HG02610 (cell line): ENCODE measurements around the gene FAM200C.

Experiments used
- ATAC-seq: cut with Tn5 transposase; IDR thresholded peaks from one replicate; pipeline ENCODE4 v1.9.1; 2021; ENCODE audit warnings: mild to moderate bottlenecking, moderate library complexity; ENCODE audit not compliant: unreplicated experiment

The FAM200C gene

GRCh38 chr5:160420331-160420610 lies 20.4 kb upstream of the FAM200C start:
- no peak for ATAC-seq

- no peak for ATAC-seq
Observed at GRCh38 chr5:160419458-160420330, 19.8 kb upstream of the FAM200C start.

GRCh38 chr5:160418561-160419457 lies 19.0 kb upstream of the FAM200C start, which contains the start of gene SLU7:
Gene SLU7, minus strand, starts transcription at chr5:160419081. Its CDS starts 3,787 bp downstream, at chr5:160415294.
- peak; percentile 67 for ATAC-seq

GRCh38 chr5:160398806-160399205 lies 1.0 kb downstream of the FAM200C start:
- ATAC-seq: no peak

- no peak for ATAC-seq
Observed at GRCh38 chr5:160397492-160397891, 2.4 kb downstream of the FAM200C start.

GRCh38 chr5:160395111-160395510 lies 4.7 kb downstream of the FAM200C start:
- no peak for ATAC-seq

GRCh38 chr5:160390787-160391696 lies 8.8 kb downstream of the FAM200C start:
- ATAC-seq: no peak

- no peak for ATAC-seq
Observed at GRCh38 chr5:160387445-160387844, 12.4 kb downstream of the FAM200C start.

- ATAC-seq: no peak
Observed at GRCh38 chr5:160385496-160385895, 14.4 kb downstream of the FAM200C start.

GRCh38 chr5:160384681-160385080 lies 15.2 kb downstream of the FAM200C start:
- ATAC-seq: no peak

- no peak for ATAC-seq
Observed at GRCh38 chr5:160382346-160382745, 17.5 kb downstream of the FAM200C start.

GRCh38 chr5:160380041-160380440 lies 19.8 kb downstream of the FAM200C start:
- ATAC-seq: no peak

- ATAC-seq: no peak
Observed at GRCh38 chr5:160379511-160379910, 20.3 kb downstream of the FAM200C start.

GRCh38 chr5:160378330-160378729 lies 21.5 kb downstream of the FAM200C start:
- ATAC-seq: no peak

GRCh38 chr5:160377651-160378050 lies 22.2 kb downstream of the FAM200C start:
- ATAC-seq: no peak

- ATAC-seq: no peak
Observed at GRCh38 chr5:160376416-160376815, 23.4 kb downstream of the FAM200C start.

GRCh38 chr5:160375701-160376100 lies 24.2 kb downstream of the FAM200C start:
- no peak for ATAC-seq

- no peak for ATAC-seq
Observed at GRCh38 chr5:160375166-160375565, 24.7 kb downstream of the FAM200C start.

- ATAC-seq: no peak
Observed at GRCh38 chr5:160371294-160371693, 28.6 kb downstream of the FAM200C start.

- ATAC-seq: no peak
Observed at GRCh38 chr5:160370713-160371034, 29.2 kb downstream of the FAM200C start.
